PC-3 (cell line): ENCODE results near the gene C15orf62. TPM values are rescaled to one million over a fixed set of nuclear protein-coding genes. Genes with fewer than 3 reads are reported as not detected.

Source experiments
- ATAC-seq: fragments of 200-7000 bp; cut with Tn5 transposase; 2 replicates; pipeline ENCODE4 v1.9.1; 2020; ENCODE audit warnings: mild to moderate bottlenecking, moderate library complexity
- BruUV-seq: library from RNA; stranded (reverse); fragments of 400-500 nt; replicated peaks from 2 replicates; lab custom pipeline; 2021; lab: Mats Ljungman, UMichigan
- CTCF ChIA-PET: fragments of 300-600 bp; sonication (Branson Sonifier 250); formaldehyde crosslinking; loops from one replicate; lab custom pipeline; 2022; ENCODE audit warnings: antibody characterized with exemption; lab: Charles Lee
- POLR2A ChIA-PET: fragments of 300-600 bp; sonication (Branson Sonifier 250); formaldehyde crosslinking; loops from one replicate; lab custom pipeline; 2022; ENCODE audit warnings: antibody characterized with exemption; ENCODE audit not compliant: unreplicated experiment; lab: Charles Lee
- DNase-seq: peaks from one replicate; pipeline ENCODE4 v3.0.0-alpha.2; 2015
- H2AFZ ChIP-seq: fragments of 300-600 bp; sonication (generic); 2 replicates; pipeline ENCODE4 v1.6.0; 2016; ENCODE audit warnings: antibody characterized with exemption, low read length
- H3F3A ChIP-seq: fragments of 300-600 bp; sonication (generic); one replicate; pipeline ENCODE4 v1.6.0; 2017; ENCODE audit warnings: antibody characterized with exemption, low read length, control low read depth, mild to moderate bottlenecking; ENCODE audit not compliant: unreplicated experiment
- H3K27ac ChIP-seq: fragments of 300-600 bp; sonication (generic); 2 replicates; pipeline ENCODE4 v1.5.1; 2016; ENCODE audit warnings: mild to moderate bottlenecking, low read length
- H3K27me3 ChIP-seq: fragments of 300-600 bp; sonication (generic); 2 replicates; pipeline ENCODE4 v1.6.1; 2016; ENCODE audit warnings: low read length, mixed read lengths
- H3K36me3 ChIP-seq: fragments of 300-600 bp; sonication (generic); 2 replicates; pipeline ENCODE4 v1.6.1; 2016; ENCODE audit warnings: low read depth, mixed run types, low read length, mixed read lengths
- H3K4me1 ChIP-seq: fragments of 300-600 bp; sonication (generic); 2 replicates; pipeline ENCODE4 v1.5.1; 2016; ENCODE audit warnings: low read length; ENCODE audit not compliant: insufficient read depth
- H3K4me2 ChIP-seq: fragments of 300-600 bp; sonication (generic); 2 replicates; pipeline ENCODE4 v1.6.0; 2016; ENCODE audit warnings: low read length
- H3K4me3 ChIP-seq: fragments of 300-600 bp; sonication (generic); 2 replicates; pipeline ENCODE4 v1.5.1; 2016; ENCODE audit warnings: mild to moderate bottlenecking, low read length, mixed read lengths
- H3K79me2 ChIP-seq: fragments of 300-600 bp; sonication (generic); 2 replicates; pipeline ENCODE4 v1.6.1; 2017; ENCODE audit warnings: low read length, mixed read lengths
- H3K9ac ChIP-seq: fragments of 300-600 bp; sonication (generic); 2 replicates; pipeline ENCODE4 v1.6.0; 2016; ENCODE audit warnings: mild to moderate bottlenecking, low read length
- H3K9me2 ChIP-seq: fragments of 300-600 bp; sonication (generic); replicated peaks from 2 replicates; pipeline ENCODE4 v1.6.1; 2016; ENCODE audit warnings: mixed run types, low read length, mixed read lengths
- H3K9me3 ChIP-seq: fragments of 300-600 bp; sonication (generic); 2 replicates; pipeline ENCODE4 v1.6.1; 2016; ENCODE audit warnings: low read length, mixed read lengths
- H4K20me1 ChIP-seq: fragments of 300-600 bp; sonication (generic); 2 replicates; pipeline ENCODE4 v1.6.1; 2016; ENCODE audit warnings: low read length, mixed read lengths
- CTCF ChIP-seq: fragments of 300-600 bp; sonication (generic); conservative IDR thresholded peaks from 2 replicates; pipeline ENCODE4 v1.5.1; 2017; ENCODE audit warnings: antibody characterized with exemption, low read depth, mild to moderate bottlenecking, low read length
- EZH2 ChIP-seq: fragments of 300-600 bp; sonication (generic); IDR thresholded peaks from one replicate; pipeline ENCODE4 v1.6.1; 2017; ENCODE audit warnings: antibody characterized with exemption, mild to moderate bottlenecking, low read length; ENCODE audit not compliant: unreplicated experiment
- EZH2phosphoT487 ChIP-seq: fragments of 300-600 bp; sonication (generic); IDR thresholded peaks from 2 replicates; pipeline ENCODE4 v1.6.1; 2018; ENCODE audit warnings: mild to moderate bottlenecking, antibody characterized with exemption, low read length, borderline replicate concordance
- intact Hi-C: fragments of 100-400 bp; cut with micrococcal nuclease; formaldehyde crosslinking; loops from 2 replicates; pipeline ENCODE4 v1.9.0; 2023
- total RNA-seq: library from RNA; depleted of rRNA; stranded (reverse); fragments of >200 nt; gene quantifications from 2 replicates; pipeline ENCODE4 v1.2.3, GENCODE V29; 2014

C15orf62 gene
- total RNA-seq, 1 experiment from 2014 or later, result 1.5 TPM

GRCh38 chr15:40790718-40791117 lies 20.9 kb downstream of the C15orf62 start:
- TF ChIP-seq EZH2phosphoT487 (no peak), EZH2 (no peak), CTCF (no peak)
- no peaks in the 10 kb centered on the region for H3K36me3 ChIP-seq
- peak overlapping the region; percentile 48 for H3K27ac ChIP-seq
- intact Hi-C loops, result no loop called here
- peaks cover 62% of the 10 kb centered on the region for H3K4me1 ChIP-seq
- no peaks in the 10 kb centered on the region for H4K20me1 ChIP-seq
- no peaks in the 10 kb centered on the region for H3K9me2 ChIP-seq
- peak; percentile 10 for DNase-seq
- H3K27me3 ChIP-seq, result no peaks in the 10 kb centered on the region
- BruUV-seq, result no TSS peak
- POLR2A ChIA-PET, result interaction anchor here (0.6 kb wide), 1 partner anchor 105 kb away, joined by 3 read pairs; no protein-coding TSS in a partner anchor
- no peak overlapping the region for H3K4me2 ChIP-seq
- no peak for ATAC-seq
- peaks cover 52% of the 10 kb centered on the region for H3K79me2 ChIP-seq
- CTCF ChIA-PET, result interaction anchor here (0.6 to 1.2 kb wide), 3 partner anchors 67 to 101 kb away, joined by 3 to 8 read pairs (median 5); no protein-coding TSS in a partner anchor
- H3F3A ChIP-seq, result peaks cover 9% of the 10 kb centered on the region
- no peaks in the 10 kb centered on the region for H3K9me3 ChIP-seq
- no peak overlapping the region for H2AFZ ChIP-seq
- H3K9ac ChIP-seq, result no peak overlapping the region
- no peak overlapping the region for H3K4me3 ChIP-seq

- TF ChIP-seq EZH2phosphoT487 (no peak), CTCF (no peak), EZH2 (no peak)
- no peaks in the 10 kb centered on the region for H3K9me3 ChIP-seq
- intact Hi-C loops, result no loop called here
Observed at GRCh38 chr15:40792394-40792793, 22.6 kb downstream of the C15orf62 start.

More at GRCh38 chr15:40792394-40792793, 22.6 kb downstream of the C15orf62 start:
- H3K4me2 ChIP-seq, result no peak overlapping the region
- H3K4me1 ChIP-seq, result peaks cover 46% of the 10 kb centered on the region
- BruUV-seq, result no TSS peak
- H3K9ac ChIP-seq, result no peak overlapping the region
- no peaks in the 10 kb centered on the region for H3K9me2 ChIP-seq
- H3K27ac ChIP-seq, result peak overlapping the region; percentile 88
- H3F3A ChIP-seq, result peaks cover 5% of the 10 kb centered on the region
- H4K20me1 ChIP-seq, result no peaks in the 10 kb centered on the region
- no peak overlapping the region for H3K4me3 ChIP-seq
- no peak overlapping the region for H2AFZ ChIP-seq
- ATAC-seq, result no peak
- POLR2A ChIA-PET, result interaction anchor here (0.5 kb wide), 1 partner anchor 101 kb away, joined by 3 read pairs; no protein-coding TSS in a partner anchor
- H3K36me3 ChIP-seq, result no peaks in the 10 kb centered on the region
- DNase-seq, result no peak
- CTCF ChIA-PET, result interaction anchor here (1.1 kb wide), 1 partner anchor 66 kb away, joined by 3 read pairs; no protein-coding TSS in a partner anchor
- peaks cover 41% of the 10 kb centered on the region for H3K79me2 ChIP-seq
- no peaks in the 10 kb centered on the region for H3K27me3 ChIP-seq
